NB4 (cell line): ENCODE data around the gene TXLNA.

Experiments
- CTCF ChIP-seq: IDR thresholded peaks from one replicate; pipeline ENCODE4 v1.5.1; 2012; ENCODE audit warnings: low read depth, low read length
- MAX ChIP-seq: IDR thresholded peaks from 2 replicates; pipeline ENCODE4 v1.6.1; 2011; ENCODE audit warnings: low read depth, low read length
- POLR2A ChIP-seq: IDR thresholded peaks from 2 replicates; pipeline ENCODE4 v1.6.1; 2011; ENCODE audit warnings: mild to moderate bottlenecking; ENCODE audit not compliant: insufficient read length; ENCODE audit errors: extremely low read depth

GRCh38 chr1:32159189-32159588, 20.3 kb upstream of the TXLNA start:
- TF ChIP-seq POLR2A (no peak), CTCF (no peak), MAX (no peak)
